ENCODE data around the gene EFHC1.

GRCh38 chr6:52573295-52573694 lies 153.2 kb downstream of the EFHC1 start:
- TF ChIP-seq PPARA (CRISPR knock-in tag; IDR thresholded peaks at IDR 0.05; ENCODE audit: borderline replicate concordance) (no peak), ARNTL (CRISPR knock-in tag; IDR thresholded peaks at IDR 0.05; ENCODE audit: borderline replicate concordance, low read depth) (no peak), BACH2 (CRISPR knock-in tag; IDR thresholded peaks at IDR 0.05; ENCODE audit: borderline replicate concordance) (no peak), ZNF70 (CRISPR knock-in tag; IDR thresholded peaks at IDR 0.05) (no peak), PATZ1 (CRISPR knock-in tag; IDR thresholded peaks at IDR 0.05; ENCODE audit: borderline replicate concordance) (no peak), GLIS3 (CRISPR knock-in tag; IDR thresholded peaks at IDR 0.05) (no peak), RARB (CRISPR knock-in tag; IDR thresholded peaks at IDR 0.05) (no peak), CREB5 (CRISPR knock-in tag; IDR thresholded peaks at IDR 0.05; ENCODE audit: low read depth) (no peak), ESRRG (CRISPR knock-in tag; IDR thresholded peaks at IDR 0.05) (no peak), OSR1 (CRISPR knock-in tag; IDR thresholded peaks at IDR 0.05) (no peak), TSHZ2 (CRISPR knock-in tag; IDR thresholded peaks at IDR 0.05) (no peak), CSDC2 (CRISPR knock-in tag; IDR thresholded peaks at IDR 0.05) (no peak), ZFP3 (CRISPR knock-in tag; IDR thresholded peaks at IDR 0.05) (no peak)
